8988T (cell line): ENCODE data around the gene SLC16A5.
A peak's percentile ranks its signal among the peaks of the same experiment; 100 is the strongest.
"Not testable (repeated sequence)": the region's sequence is repeated elsewhere in the genome, so short reads cannot be mapped to it uniquely, and the experiment has no call there.

Experiments used
- DNase-seq: peaks from one replicate; pipeline ENCODE4 v3.0.0; 2011

The SLC16A5 gene

DNA sequence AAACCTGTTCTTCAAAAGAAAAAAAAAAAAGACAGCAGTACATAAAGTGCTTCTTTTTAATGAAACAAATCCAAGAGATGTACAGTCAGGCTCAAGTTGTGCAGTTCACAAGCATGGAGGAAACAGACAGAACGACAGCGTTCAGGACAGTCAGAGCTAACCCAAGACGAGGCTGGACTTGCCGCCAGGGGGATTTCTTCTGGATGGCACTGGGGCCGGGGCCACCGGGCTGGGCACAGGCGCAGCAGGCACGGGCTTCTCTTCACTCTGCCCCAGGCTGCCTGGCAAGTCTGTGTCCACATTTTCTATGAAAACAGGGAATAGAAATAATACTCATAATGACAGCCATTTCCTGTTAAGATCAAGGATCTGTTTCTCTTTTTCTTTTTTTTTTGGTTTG, 48.2 kb downstream of the SLC16A5 start:
- no peak for DNase-seq

DNA sequence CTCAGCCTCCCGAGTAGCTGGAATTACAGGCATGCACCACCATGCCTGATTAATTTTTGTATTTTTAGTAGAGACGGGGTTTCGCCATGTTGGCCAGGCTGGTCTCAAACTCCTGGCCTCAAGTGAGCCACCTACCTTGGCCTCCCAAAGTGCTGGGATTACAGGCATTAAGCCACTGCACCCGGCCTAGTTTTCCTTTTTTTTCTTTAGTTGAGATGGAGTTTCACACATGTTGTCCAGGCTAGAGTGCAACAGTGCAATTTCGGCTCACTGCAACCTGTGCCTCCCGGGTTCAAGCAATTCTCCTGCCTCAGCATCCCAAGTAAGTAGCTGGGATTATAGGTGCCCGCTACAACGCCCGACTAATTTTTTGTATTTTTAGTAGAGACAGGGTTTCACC, 50.0 kb downstream of the SLC16A5 start:
- DNase-seq, result not testable (repeated sequence)

DNA sequence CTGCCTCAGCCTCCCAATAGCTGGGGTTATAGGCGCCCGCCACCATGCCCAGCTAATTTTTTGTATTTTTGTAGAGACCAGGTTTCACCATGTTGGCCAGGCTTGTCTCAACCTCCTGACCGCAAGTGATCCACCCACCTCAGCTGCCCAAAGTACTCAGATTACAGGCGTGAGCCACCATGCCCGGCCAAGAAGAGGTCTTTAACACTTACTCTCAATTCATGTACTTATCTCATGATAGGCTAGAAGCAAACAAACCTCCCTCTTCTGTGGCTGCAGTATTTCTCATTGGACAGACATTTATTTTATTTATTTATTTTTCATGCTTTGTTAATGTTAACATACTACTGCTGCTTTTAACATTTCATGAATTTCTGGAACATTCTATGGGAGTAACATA, 50.8 kb downstream of the SLC16A5 start:
- DNase-seq, result no peak

GRCh38 chr17:75142236-75142971, 54.6 kb downstream of the SLC16A5 start:
- DNase-seq, result no peak

GRCh38 chr17:75144816-75145512, 57.2 kb downstream of the SLC16A5 start:
- DNase-seq, result no peak

- no peak for DNase-seq
Observed at GRCh38 chr17:75146592-75146991, 58.8 kb downstream of the SLC16A5 start.

DNA sequence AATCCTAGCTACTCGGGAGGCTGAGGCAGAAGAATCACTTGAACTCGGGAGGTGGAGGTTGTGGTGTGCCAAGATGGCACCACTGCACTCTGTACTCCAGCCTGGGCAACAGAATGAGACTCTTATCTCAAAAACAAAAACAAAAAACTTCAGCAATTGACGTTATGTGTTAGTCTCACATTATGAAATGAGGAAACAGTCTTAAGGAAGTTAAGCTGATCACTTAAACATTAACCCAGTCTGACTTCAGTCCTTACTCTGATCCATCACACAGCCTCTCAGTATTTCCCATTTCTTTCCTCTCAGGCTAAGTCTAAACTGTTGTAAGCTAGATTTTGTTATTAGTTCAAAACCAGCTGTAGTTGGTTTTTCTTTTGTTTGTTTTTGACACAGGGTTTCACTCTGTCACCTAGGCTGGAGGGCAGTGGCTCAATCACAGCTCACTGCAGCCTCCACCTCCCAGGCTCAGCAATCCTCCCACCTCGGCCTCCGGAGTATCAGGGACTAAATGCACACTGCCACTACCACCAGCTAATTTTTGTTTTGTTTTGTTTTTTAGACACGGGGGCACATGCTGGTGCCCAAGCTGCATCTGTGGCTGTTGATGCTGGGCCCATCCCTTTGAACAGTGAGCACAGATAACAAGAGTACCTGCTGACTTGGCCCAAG, 60.3 kb downstream of the SLC16A5 start:
- no peak for DNase-seq

- no peak for DNase-seq
Observed at GRCh38 chr17:75151930-75152329, 64.2 kb downstream of the SLC16A5 start.

GRCh38 chr17:75152523-75152921, 64.8 kb downstream of the SLC16A5 start:
- DNase-seq, result no peak

DNA sequence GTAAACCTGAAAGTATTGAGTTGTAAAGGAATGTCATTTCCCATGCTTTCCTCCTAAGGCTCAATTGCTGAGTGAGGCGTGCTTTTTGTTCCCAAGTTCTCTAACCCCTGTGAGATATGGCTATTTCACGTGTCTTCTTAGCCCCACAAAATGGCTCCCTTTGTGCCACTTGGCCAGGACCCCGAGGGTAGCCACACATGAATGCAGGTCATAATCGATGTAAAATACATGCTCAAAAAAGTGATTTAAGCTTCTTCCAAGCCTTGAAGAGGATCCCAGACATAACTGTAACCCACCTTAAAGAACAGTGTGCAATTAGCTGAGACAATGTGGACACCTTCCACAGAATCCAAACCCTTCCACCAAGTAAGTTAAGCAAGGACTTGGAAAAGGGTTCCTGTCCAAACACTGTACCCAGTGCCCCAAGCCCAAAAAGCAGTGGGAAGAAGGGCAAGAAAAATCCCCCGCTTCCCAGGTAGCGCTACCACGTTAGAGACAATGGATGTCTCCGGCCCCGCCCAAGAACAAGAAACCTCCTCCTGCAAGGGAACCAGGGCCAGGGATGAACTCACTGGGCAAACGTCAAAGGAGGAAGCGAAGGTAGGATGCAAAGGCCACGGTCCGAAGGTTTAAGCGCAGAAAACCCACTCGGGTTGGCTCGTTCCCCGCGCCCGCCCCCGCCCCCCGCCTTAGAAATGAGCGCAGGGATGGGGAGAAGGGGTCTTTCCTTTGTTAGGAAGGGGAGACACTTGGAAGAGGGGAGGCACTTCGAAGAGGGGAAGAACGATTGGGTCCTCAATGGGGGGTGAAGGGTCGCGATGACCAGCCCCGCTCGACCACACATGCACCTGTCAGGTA, 65.4 kb downstream of the SLC16A5 start:
- DNase-seq, result no peak

GRCh38 chr17:75153780-75154194, 66.0 kb downstream of the SLC16A5 start:
- DNase-seq, result no peak

DNA sequence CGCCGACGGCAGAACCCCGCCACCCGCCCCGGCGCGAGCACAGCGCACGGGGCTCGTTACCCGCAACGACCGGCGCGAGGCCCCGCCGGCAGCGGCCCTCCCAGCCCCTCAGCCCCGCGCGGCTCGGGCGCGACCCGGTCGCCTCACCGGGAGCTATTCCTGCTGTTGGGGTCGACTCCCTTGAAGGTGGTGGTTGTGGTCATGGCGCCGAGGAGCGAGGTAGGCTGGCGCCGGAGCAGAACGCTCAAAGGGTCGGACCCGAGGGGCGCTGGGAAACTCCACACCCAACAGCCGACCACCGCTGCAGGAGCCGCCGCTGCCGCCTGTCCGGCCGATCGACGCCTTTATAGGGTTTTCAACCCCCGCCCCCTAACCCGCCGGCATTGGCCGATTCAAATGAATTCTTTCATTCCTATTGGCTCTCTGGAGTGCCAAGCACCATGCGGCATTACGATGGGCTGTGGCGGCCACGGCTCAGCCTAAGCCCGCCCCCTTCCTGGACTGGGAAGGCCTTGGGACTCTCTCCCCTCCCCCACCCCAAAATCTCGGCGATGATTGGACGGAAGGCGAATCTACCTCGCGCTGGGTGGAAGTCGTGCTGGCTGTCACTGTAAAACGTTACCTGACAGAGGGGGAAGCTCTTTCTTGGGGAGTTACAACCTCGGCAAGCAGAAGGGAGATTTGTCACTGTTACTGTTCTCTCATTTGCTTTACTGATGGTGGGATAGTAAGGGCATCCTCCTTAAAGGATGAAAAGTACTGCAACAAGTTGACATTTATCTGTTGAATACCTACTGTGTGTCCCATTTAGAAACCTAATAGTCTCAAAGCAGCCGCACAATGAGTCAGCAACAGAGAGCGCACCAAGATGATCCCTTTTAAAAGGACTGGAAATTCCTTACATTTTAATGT, 66.7 kb downstream of the SLC16A5 start, which contains the start of gene JPT1:
TSS of gene JPT1 (minus strand) at position 318 of the 912 bp plus-strand sequence. CDS start at position 203, 115 bp downstream.
- peak; percentile 84 for DNase-seq

GRCh38 chr17:75155191-75155601, 67.4 kb downstream of the SLC16A5 start:
- no peak for DNase-seq
